MCF 10A (cell line): Measurements from ENCODE around the gene SERPINA3. TPM values are rescaled to one million over a fixed set of nuclear protein-coding genes. Genes with fewer than 3 reads are reported as not detected.

Experiments
- BruUV-seq: library from RNA; stranded (reverse); fragments of 400-500 nt; replicated peaks from 2 replicates; lab custom pipeline; 2021; lab: Mats Ljungman, UMichigan
- CTCF ChIA-PET: fragments of 300-600 bp; sonication (Branson Sonifier 250); formaldehyde crosslinking; extraction: SDS; loops from one replicate; lab custom pipeline; 2021; ENCODE audit warnings: antibody characterized with exemption, inconsistent platforms; lab: Yijun Ruan, JAX
- POLR2A ChIA-PET: fragments of 300-600, 350-650 bp; sonication (Branson Sonifier 250); formaldehyde crosslinking; extraction: SDS; loops from one replicate; lab custom pipeline; 2020; ENCODE audit warnings: antibody characterized with exemption, inconsistent platforms; lab: Yijun Ruan, JAX
- DNase-seq: peaks from one replicate; pipeline ENCODE4 v3.0.0-alpha.2; 2018; ENCODE audit not compliant: unreplicated experiment
- H3K27ac Mint-ChIP-seq: one replicate; pipeline ENCODE4 v1.8.0; 2022; ENCODE audit warnings: mild to moderate bottlenecking, low read depth, mixed read lengths; ENCODE audit not compliant: unreplicated experiment
- H3K27me3 Mint-ChIP-seq: one replicate; pipeline ENCODE4 v1.8.0; 2022; ENCODE audit warnings: mixed read lengths; ENCODE audit not compliant: insufficient read depth, unreplicated experiment
- H3K36me3 Mint-ChIP-seq: one replicate; pipeline ENCODE4 v1.8.0; 2022; ENCODE audit warnings: mild to moderate bottlenecking, moderate library complexity, mixed read lengths; ENCODE audit not compliant: insufficient read depth, unreplicated experiment
- H3K4me1 Mint-ChIP-seq: one replicate; pipeline ENCODE4 v1.8.0; 2022; ENCODE audit warnings: mixed read lengths; ENCODE audit not compliant: insufficient read depth, unreplicated experiment
- H3K4me3 Mint-ChIP-seq: one replicate; pipeline ENCODE4 v1.8.0; 2022; ENCODE audit warnings: mild to moderate bottlenecking, moderate library complexity, mixed read lengths; ENCODE audit not compliant: unreplicated experiment
- H3K9me3 Mint-ChIP-seq: one replicate; pipeline ENCODE4 v1.8.0; 2022; ENCODE audit warnings: mixed read lengths; ENCODE audit not compliant: unreplicated experiment
- CTCF ChIP-seq: fragments of 200-600 bp; IDR thresholded peaks from one replicate; pipeline ENCODE4 v1.8.0; 2022; ENCODE audit warnings: antibody characterized with exemption, mild to moderate bottlenecking; ENCODE audit not compliant: unreplicated experiment
- intact Hi-C: fragments of 100-400 bp; cut with micrococcal nuclease; formaldehyde crosslinking; loops from 2 replicates; pipeline ENCODE4 v1.14.1; 2022
- total RNA-seq: library from RNA; stranded (reverse); gene quantifications from 2 replicates; pipeline ENCODE4 v1.2.3, GENCODE V29; 2022

Gene SERPINA3
- total RNA-seq, 1 experiment from 2014 or later = 44.5 TPM

- CTCF ChIA-PET = no interaction called here
- Mint-ChIP-seq H3K27me3 (no peaks in the 10 kb centered on the region), H3K9me3 (no peaks in the 10 kb centered on the region), H3K4me3 (no peak overlapping the region), H3K27ac (no peak overlapping the region), H3K4me1 (no peaks in the 10 kb centered on the region), H3K36me3 (no peaks in the 10 kb centered on the region)
- POLR2A ChIA-PET = no interaction called here
- no TSS peak for BruUV-seq
- TF ChIP-seq CTCF = no peak
- intact Hi-C loops = no loop called here
- no peak for DNase-seq
Measured at GRCh38 chr14:94630396-94630795, 18.2 kb downstream of the SERPINA3 start.

GRCh38 chr14:94631050-94631449 is 18.9 kb downstream of the SERPINA3 start:
- ChIA-PET CTCF (no interaction called here), POLR2A (no interaction called here)
- no TSS peak for BruUV-seq

DNA sequence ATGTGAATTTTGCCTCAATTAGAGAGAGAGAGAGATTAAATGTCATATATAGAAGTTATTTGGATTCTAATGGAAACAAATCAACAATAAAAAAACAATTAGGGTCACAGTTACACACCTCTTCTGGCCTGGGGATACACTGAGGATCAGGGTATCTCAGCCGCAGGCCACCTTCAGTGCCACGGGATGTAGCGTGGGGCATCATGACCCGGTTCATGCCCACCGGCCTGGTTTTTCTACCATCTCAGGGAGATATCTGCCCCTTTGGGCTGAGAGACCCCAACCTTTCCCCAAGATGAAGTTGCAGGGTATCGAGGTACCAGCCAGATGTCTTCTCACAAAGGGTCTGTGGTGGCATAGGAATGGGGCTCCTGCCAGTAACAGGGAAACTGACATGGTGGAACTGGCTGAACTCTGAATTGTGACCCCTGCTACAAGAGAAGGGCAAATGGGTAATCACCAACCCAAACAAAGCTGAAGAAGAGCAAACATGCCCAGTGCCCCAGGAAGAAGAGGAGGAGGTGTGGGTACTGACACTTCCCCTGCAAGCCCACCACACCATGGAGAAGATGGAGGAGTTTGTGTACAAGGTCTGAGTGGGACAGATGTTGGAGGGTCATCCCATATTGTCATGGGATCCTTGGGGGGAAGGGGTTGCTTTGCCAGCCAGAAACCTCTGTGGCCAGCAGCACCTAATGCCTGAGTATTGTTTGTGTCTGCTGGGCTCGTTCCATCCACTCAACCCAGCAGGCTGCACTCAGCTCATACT is 19.5 kb downstream of the SERPINA3 start:
- no TSS peak for BruUV-seq

More at GRCh38 chr14:94631050-94631449, 18.9 kb downstream of the SERPINA3 start:
- H3K9me3 Mint-ChIP-seq = no peaks in the 10 kb centered on the region
- no peak overlapping the region for H3K27ac Mint-ChIP-seq
- TF ChIP-seq CTCF = no peak
- H3K27me3 Mint-ChIP-seq = no peaks in the 10 kb centered on the region
- DNase-seq = no peak
- no peaks in the 10 kb centered on the region for H3K36me3 Mint-ChIP-seq
- intact Hi-C loops = no loop called here
- no peaks in the 10 kb centered on the region for H3K4me1 Mint-ChIP-seq
- no peak overlapping the region for H3K4me3 Mint-ChIP-seq

DNA sequence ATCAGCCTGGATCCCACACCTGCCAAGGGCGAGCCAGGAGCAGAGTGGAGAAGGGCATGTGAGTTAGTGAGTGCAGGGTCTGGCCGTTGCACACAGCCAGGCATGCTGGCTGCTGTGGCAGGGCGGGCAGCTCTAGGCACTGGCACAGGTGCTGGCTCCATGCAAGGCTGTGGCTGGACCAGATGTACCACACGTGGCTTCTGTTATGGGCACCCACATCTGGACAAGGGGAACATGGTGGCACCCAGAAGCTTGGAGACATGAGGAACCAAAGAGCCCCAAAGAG is 20.1 kb downstream of the SERPINA3 start:
- BruUV-seq = no TSS peak
- CTCF ChIA-PET = interaction anchor here (0.7 kb wide), 1 partner anchor 39 kb away, joined by 4 read pairs; no protein-coding TSS in a partner anchor
- H3K9me3 Mint-ChIP-seq = no peaks in the 10 kb centered on the region

More for the DNA sequence above, 19.5 kb downstream of the SERPINA3 start:
- ChIA-PET CTCF (interaction anchor here (0.7 kb wide), 1 partner anchor 40 kb away, joined by 4 read pairs; no protein-coding TSS in a partner anchor), POLR2A (no interaction called here)
- no peaks in the 10 kb centered on the region for H3K9me3 Mint-ChIP-seq
- no peaks in the 10 kb centered on the region for H3K27me3 Mint-ChIP-seq
- no peaks in the 10 kb centered on the region for H3K4me1 Mint-ChIP-seq
- H3K27ac Mint-ChIP-seq = no peak overlapping the region
- intact Hi-C loops = no loop called here
- H3K4me3 Mint-ChIP-seq = no peak overlapping the region
- no peak for DNase-seq
- no peaks in the 10 kb centered on the region for H3K36me3 Mint-ChIP-seq
- no peak for TF ChIP-seq CTCF

More for the DNA sequence above, 20.1 kb downstream of the SERPINA3 start:
- Mint-ChIP-seq H3K4me1 (no peaks in the 10 kb centered on the region), H3K36me3 (no peaks in the 10 kb centered on the region), H3K27me3 (no peaks in the 10 kb centered on the region), H3K27ac (no peak overlapping the region), H3K4me3 (no peak overlapping the region)
- intact Hi-C loops = no loop called here
- POLR2A ChIA-PET = no interaction called here
- no peak for DNase-seq
- no peak for TF ChIP-seq CTCF
